NOMO-1 treated with dmso at 0.1 percent for 144 hours (cell line): Measurements from ENCODE around the gene RBPJ.

Source experiments
- DNase-seq: peaks from one replicate; lab custom pipeline; 2025; ENCODE audit not compliant: unreplicated experiment; lab: John Stamatoyannopoulos, UW

The RBPJ gene

DNA sequence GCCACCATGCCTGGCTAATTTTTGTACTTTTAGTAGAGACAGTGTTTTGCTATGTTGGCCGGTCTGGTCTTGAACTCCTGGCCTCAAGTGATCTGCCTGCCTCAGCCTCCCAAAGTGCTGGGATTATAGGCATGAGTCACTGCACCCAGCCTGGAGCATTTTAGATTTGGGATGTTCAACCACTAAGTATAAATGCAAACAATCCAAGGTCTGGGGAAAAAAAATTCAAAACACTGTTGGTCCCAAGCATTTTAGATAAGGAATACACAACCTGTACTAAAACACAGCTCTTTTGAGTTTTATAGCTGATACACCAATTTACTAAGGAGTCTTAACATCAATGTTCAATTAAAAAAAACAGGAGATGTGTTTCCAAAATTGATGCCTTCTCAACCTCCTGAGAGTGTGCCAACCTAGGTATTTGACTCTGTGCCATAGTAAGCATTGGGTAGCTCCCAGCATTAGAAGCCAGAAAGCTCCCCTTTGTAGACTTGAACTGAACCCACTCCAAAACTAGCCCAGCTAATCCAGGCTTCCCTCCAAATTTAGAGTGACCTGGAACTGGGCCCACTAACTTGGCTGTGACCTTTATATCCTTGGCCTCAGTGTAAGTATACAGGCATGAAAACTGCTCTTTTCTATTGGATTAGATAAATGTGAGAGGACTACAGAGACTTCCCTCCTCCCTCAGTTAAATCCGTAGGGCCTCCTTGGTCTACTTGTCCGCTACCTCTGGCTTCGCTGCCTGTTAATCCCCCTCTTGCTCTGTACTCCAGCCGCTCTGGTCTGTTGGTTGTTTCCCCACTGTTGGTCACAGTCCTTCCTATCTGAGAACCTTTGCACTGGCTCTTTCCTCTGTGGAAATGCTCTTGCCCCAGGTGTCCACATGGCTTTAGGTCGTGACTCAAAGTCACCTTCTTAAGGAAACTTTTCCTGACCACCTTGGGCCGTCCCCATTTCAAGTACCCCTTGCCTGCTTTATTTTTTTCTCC lies 91.9 kb downstream of the RBPJ start:
- no peak for DNase-seq

DNA sequence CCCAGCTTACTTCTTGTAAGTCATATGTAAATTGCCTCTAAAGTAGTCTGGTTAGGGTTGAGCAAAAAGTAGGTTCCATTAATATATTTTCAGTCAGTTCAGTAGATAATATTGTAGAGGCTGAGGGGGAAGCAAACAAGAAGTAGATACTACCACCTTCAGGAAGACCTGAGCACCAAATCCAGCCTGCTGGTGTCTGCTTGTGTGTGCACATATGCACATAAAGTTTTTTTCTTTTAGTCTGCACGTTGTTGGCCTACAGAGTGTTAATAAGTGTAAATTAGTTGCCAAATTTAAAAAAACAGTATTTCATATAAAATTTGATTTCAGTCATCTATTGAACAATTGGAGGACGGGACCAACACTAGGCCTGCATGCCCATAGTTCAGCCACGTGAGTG lies 92.8 kb downstream of the RBPJ start:
- DNase-seq: no peak

DNA sequence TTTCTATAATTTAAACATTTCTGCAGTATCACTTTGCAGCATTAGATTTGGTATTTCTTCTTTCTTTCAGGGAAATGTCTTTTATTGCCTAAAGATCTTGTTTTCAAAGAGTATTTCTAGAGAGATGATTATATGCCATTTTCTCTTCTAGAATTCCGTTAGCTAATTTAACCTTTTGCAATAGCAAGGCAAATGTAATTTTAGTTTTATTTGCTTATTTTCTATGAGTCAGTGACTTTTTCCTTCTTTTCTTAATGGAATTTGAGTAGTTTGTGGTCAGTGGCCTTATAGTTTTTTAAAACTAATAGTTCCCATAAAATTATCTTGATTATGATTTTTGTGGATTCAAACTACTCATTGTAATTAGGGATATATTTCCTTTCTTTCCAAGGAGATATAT lies 97.3 kb downstream of the RBPJ start:
- no peak for DNase-seq

DNA sequence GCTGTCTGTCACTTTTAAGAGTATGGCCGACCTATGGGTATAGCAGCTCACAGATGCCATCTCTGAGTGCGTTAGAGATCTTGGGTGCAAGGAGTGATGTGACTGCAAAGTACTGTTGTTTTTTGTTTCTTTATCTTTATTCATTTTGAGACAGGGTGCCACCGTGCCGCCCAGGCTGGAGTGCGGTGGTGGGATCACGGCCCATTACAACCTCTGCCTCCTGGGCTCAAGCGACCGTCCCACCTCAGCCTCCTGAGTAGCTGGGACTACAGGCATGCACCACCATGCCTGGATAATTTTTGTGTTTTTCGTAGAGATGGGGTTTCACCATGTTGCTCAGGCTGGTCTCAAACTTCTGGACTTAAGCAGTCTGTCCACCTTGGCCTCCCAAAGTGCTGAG lies 98.0 kb downstream of the RBPJ start:
- DNase-seq: no peak

DNA sequence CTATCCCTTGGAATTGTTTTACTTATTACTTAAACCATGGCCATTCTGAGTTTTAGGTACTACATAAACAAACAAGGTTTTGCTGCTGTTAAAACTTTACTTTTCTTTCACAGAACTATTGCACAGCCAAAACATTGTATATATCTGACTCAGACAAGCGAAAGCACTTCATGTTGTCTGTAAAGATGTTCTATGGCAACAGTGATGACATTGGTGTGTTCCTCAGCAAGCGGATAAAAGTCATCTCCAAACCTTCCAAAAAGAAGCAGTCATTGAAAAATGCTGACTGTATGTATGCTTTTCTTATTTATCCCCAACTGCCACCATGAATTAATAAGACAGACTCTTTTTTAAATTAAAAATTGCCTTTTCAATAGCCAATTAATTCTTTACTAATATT lies 99.6 kb downstream of the RBPJ start:
- no peak for DNase-seq

DNA sequence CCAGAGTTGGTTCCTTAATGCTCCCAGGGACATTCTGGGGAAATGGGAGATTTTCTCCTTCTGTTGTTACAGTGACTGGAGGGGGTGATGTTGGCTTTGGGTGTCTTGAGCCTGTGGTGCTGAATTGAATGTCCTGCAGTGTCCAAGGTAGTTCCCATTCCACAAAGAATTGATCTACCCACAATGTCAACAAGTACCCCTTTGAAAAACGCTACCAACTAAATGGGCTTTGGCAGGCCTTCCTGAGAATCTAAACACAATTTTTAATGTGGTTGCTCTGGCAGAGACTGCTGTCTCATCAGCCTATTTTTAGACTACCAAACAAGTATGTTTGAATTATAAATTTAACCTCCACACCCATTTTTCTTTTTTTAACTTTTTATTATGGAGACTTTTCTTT lies 100.1 kb downstream of the RBPJ start:
- no peak for DNase-seq

DNA sequence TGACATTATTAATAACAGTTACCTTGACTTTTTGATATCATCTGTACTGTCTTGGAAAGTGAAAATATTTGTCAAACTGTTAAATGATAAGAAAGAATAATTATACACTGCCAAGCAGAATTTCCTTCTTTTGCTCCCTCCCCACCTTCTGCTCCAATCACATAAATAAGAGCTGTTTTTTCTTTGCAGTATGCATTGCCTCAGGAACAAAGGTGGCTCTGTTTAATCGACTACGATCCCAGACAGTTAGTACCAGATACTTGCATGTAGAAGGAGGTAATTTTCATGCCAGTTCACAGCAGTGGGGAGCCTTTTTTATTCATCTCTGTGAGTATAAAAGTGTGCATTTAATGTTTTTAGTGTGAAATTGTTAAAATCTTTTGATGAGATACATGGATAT lies 103.3 kb downstream of the RBPJ start:
- DNase-seq: no peak

DNA sequence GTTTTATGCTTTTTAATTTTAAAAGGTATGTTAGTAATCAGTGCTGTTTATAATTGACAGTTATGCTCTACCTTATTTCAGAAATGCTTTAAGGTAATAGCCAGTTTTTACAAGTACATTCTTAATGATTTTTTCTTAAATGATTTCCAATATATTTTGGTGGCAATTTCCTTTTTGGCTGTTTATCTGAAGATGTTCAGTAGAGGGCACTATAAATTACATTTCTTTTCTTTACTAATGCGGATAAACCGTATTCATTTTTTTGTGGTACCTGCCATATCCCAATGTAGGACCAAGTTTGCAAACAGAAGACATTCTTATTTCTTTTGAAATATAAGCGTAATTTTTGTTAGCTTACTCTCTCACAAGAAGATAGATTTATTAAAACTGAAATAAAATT lies 104.0 kb downstream of the RBPJ start:
- no peak for DNase-seq

DNA sequence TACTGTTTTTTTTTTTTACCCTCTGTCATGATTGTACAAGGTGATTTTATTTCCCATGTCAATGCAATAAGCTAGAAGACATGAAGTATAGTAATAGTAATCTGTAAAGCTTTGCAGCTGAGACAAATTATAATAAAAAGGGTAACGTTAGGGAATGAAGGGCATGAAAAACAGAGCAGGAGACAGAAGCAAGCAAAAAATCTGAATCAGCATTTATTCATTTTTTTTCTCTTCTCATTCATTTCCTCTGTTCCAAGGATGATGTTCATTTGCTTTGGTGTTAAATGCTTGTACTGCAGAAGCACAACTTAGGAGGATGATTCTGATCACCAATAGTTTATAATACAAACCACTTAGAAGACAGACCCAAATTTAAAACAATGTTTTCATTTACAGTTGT lies 105.1 kb downstream of the RBPJ start:
- no peak for DNase-seq

DNA sequence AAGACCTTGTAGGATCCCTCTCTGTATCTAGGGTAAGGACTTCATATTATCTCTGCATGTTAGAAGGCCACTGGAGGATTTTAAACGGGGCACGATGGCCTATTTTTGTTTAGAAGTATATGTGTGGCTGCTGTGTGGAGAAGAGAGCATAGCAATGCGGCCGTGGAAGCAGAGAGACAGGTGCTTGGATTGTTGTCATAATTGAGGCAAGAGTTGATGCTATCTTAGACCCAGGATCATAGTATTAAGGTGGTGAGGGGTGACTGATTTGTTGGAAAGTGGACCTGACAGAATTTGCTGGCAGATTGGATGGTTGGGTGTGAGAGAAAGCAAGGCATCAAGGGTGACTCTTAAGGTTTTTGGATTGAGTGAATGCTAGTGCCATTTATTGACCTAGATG lies 106.1 kb downstream of the RBPJ start:
- no peak for DNase-seq

DNA sequence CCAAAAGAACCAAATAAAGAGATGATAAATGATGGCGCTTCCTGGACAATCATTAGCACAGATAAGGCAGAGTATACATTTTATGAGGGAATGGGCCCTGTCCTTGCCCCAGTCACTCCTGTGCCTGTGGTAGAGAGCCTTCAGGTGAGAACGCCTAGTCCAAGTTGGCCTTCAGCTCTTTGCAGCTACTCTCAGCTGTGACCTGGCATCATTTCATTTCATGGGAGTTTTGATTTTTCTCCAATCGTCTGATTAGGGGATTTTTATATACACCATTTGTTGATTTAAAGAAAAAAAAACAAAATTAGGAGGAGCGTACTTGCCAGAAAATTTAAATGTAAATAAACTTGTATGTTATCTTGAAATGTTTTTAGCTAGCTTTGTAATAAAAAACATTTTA lies 109.1 kb downstream of the RBPJ start:
- DNase-seq: no peak

DNA sequence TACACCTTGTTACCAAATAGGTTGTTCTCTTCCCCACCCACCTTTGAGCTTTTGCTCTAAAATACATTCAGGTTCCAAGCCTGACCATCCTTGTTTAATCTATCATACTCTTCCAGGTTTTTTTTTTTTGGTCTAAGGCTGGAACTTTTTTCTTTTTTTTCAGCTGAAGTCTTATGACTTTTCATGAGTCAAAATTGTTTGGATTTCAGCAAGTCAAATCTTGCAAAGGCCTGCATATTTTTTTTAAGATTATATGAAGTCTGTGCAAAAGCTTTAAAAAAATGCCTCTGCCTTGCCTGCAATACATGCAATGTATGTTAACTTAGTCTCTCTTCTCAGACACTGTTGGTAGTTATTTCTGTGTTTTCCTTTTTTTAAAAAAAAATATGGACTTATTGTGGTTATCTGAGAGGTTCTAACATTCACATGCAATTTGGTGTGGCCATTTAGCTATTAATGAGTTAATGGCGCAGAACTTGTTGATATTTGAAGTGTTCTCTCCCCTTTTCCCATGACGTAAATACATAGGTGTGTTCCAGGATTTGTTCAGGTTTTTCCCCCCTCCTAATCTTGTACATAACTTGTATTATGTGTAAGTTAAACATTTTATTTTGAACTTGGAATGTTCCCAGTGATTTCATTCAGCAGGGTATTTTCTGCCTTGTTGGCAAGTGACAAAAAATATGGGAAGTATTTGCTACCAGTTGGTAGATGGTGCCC lies 110.8 kb downstream of the RBPJ start:
- DNase-seq: no peak

DNA sequence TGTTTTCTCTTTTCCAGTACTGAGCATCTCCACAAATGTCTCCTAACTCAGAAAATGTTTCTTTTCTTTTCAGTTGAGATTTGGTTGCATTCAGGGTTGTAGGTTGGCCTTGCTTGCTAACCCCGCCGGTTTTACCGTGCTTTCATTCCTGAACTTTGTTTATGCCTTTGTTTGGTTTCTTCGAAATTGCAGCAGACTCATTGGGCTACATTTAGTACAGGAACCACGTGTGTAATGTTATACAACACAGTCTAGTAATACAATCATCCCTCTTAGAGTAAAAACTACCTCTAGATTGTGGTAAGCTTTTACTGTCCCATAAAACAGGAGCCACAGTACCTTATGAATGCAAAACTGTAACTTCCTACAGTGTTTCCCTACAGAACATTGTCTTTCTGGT lies 111.6 kb downstream of the RBPJ start:
- no peak for DNase-seq

DNA sequence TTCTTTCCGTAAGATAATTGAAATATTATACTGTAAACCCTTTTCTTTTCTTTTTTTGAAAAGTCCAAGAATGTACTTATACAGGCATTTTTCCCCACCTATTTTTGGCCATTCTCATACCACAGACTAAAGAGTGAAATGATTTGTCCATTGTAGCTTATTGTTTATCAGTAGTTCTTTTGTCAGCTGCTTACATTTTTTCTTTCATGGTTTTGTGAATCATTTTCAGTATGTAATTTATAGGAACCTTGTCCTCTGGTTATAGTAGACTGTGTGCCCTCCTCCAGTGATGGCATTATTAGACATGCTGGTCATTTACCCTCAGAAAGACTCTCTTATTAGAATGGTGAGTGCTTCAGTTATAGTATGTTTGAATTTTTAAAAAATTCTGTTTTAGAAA lies 112.7 kb downstream of the RBPJ start:
- DNase-seq: no peak

DNA sequence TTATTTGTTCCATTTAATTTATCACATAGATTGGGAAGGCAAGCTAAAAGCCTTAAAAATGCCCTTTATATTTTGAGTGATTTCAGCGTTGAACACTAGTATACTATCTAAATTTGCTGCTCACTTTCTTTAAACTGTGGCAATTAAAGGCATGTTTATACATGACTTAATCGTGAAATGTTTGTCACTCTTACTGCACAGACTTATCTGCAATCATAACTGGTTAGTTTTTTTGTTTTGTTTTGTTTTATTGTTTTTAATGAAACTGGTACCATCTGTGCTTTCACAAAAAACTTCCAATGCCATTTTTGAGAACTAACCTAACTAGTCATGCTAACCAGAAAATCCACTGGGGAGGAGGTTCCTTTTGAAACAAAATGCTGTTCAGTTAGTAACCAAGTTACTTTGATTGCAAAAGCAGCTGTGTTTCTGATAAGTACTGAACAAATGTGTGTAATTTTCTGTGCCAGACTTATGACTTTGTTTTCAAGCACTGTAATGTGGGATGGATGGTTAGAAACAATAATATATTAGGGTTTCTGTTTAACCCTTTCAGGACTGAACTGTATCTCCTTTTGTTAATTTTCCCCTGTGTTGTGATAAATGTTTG lies 113.3 kb downstream of the RBPJ start:
- DNase-seq: no peak

DNA sequence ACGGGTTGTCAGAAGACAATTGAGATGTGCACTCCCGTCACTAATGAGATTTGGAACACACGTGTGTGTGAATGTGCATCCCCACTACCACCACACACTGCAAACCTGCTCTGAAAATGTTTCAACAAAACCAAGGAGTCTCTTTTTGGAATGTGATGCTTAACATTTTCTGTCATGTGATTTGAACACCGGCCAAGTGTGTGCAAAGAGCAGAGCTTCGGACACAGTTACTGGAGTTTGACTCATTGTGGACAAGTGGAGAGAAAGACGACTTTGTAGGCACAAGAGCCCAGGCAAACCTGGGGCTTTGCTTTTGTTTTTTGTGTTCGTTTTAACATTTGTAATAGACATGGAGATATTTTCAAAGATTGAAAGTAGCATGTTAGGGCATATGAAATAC lies 120.3 kb downstream of the RBPJ start:
- DNase-seq: no peak

DNA sequence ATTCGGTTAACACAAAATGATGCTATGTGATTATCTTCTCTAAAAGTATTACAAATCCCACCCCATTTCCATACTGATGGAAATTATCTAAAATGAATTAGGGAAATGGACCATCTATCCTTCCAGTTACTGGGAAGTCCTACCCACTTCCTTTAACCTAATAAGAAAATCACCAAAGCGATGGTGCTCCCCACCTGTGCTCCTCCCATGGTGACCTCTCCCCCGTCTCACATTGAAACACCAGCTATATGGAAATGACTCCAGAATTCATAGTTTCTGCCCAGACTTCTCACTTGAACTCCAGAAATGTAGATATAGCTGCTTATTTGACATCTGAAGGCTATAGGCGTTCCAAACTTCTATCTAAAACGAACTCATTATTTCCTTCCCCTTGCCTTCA lies 121.0 kb downstream of the RBPJ start:
- no peak for DNase-seq

DNA sequence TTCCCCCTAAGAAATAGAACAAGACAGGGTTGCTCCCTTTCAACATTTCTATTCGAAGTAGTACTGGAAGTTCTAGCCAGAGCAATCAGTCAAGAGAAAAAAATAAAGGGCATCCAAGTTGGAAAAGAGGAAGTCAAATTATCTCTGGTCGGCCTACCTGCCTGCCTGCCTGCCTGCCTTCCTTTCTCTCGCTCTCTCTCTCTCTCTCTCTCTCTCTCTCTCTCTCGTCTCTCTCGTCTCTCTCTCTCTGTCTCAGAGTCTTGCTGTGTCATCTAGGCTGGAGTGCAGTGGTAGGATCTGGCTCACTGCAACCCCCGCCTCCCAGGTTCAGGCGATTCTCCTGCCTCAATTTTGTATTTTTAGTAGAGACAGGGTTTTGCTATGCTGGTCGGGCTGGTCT lies 126.6 kb downstream of the RBPJ start:
- DNase-seq: no peak

DNA sequence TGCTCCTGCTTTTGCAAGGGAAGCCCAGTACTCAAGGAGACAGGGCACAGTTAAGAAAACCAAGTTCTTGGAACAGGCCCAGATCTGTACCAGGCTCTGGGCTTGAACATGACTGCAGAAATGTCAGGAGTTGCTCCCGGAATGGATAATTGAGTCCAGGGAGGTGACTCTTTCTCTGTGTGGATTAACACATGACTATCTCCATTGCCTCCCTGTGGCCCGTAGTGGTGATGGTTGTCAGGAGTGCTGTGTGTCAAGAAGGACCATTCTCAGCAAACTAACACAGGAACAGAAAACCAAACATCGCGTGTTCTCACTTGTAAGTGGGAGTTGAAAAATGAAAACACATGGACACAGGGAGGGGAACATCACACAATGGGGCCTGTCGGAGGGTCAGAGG lies 129.6 kb downstream of the RBPJ start:
- DNase-seq: no peak

DNA sequence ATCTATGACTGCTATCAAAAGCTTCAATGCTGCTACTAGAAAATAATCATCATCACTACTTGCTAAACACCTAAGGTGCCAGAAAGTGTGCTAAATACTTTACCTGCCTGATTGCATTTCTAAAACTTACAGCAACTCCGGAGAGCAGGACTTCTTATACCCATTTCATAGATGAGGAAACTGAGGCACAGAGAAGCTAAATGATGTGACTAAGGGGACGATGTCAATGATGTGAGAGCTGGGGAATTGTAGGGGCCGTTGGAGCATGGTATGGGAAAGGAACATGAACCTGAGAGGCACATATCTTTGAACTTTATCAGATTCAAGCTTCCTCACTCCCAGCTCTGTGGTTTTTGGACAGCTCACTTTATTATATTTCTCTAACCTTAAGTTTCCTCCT lies 130.8 kb downstream of the RBPJ start:
- DNase-seq: no peak

DNA sequence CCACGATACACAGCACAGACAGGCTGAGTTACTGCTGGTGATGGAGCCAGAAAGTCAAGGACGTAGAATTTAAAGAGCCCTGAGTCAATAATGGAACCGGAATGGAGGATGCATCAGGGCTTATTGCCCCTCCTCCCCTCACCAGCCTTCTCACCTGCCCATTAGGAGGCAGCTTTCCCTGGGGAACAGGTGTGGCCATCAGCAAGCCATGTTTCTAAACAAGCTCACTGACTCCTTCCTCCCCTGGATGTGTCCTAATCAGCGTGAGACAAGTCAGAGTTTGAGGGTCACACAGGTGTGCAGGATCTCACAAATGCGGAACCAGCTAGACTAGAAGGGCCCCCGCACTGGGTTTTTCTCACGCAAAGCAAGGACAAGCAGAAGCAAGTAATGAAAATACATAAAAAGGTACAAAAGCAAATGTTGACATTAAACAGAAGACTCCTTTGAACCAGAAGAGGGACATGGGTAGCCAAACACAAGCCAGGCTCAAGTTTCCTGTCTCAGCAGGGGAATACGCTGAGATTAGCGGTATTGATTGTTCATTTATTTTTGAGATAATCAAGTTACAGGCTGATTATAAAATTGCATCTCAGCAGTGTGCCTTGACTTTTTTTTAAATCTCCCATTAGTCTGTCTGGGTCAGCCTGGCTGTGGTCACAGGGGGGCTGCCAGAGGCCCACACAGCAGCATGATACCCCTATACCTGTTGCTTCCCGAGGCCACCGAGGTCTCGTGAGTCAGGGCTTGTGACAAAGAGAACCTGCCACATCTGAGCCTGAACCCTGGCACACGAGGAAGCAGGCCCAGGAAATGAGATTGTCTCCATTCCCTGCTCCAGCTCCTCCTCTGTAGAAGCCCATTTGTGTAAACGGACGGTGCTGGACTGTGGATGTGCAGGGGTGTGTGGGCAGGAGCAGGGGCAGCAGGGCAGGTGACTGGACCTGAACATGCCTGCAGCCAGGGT lies 132.0 kb downstream of the RBPJ start:
- DNase-seq: no peak
